Panc1 (cell line): Measurements from ENCODE around the gene UBFD1. TPM values are rescaled to one million over a fixed set of nuclear protein-coding genes. Genes with fewer than 3 reads are reported as not detected.

Experiments
- ATAC-seq: fragments of 200-7000 bp; cut with Tn5 transposase; 2 replicates; pipeline ENCODE4 v1.9.1; 2020; ENCODE audit warnings: mild to moderate bottlenecking, moderate library complexity
- BruUV-seq: library from RNA; stranded (reverse); fragments of 400-500 nt; replicated peaks from 2 replicates; lab custom pipeline; 2021; lab: Mats Ljungman, UMichigan
- CTCF ChIA-PET: fragments of 300-600 bp; sonication (Branson Sonifier 250); formaldehyde crosslinking; loops from one replicate; lab custom pipeline; 2022; ENCODE audit warnings: antibody characterized with exemption; lab: Charles Lee
- POLR2A ChIA-PET: fragments of 300-600 bp; sonication (Branson Sonifier 250); formaldehyde crosslinking; loops from one replicate; lab custom pipeline; 2022; ENCODE audit warnings: antibody characterized with exemption; lab: Charles Lee
- DNase-seq: peaks from one replicate; pipeline ENCODE4 v3.0.0-alpha.2; 2010; ENCODE audit warnings: low read depth, low spot score
- H3K27ac ChIP-seq: 2 replicates; pipeline ENCODE4 v1.5.1; 2011; ENCODE audit warnings: mild to moderate bottlenecking, low read length, inconsistent platforms
- H3K27me3 ChIP-seq: fragments of 200-500 bp; sonication (Bioruptor generic); 2 replicates; pipeline ENCODE4 v1.6.0; 2014; ENCODE audit warnings: low read length, inconsistent platforms; ENCODE audit not compliant: control insufficient read depth, insufficient read depth
- H3K36me3 ChIP-seq: fragments of 200-500 bp; sonication (Bioruptor generic); 2 replicates; pipeline ENCODE4 v1.5.1; 2014; ENCODE audit warnings: inconsistent platforms, mild to moderate bottlenecking, low read length, moderate library complexity; ENCODE audit not compliant: control insufficient read depth, insufficient read depth
- H3K4me1 ChIP-seq: 2 replicates; pipeline ENCODE4 v1.5.1; 2011; ENCODE audit warnings: inconsistent platforms, mild to moderate bottlenecking, low read length, moderate library complexity; ENCODE audit not compliant: control insufficient read depth, insufficient read depth
- H3K4me3 ChIP-seq, 2 experiments: 2 replicates each; pipeline ENCODE4 v1.5.1; 2011 to 2012; ENCODE audit warnings: low read depth in 2 of 2, low read length in 2 of 2, mild to moderate bottlenecking in 2 of 2, inconsistent platforms in 1 of 2, moderate library complexity in 1 of 2
- H3K9me3 ChIP-seq: fragments of 200-500 bp; sonication (Bioruptor generic); 2 replicates; pipeline ENCODE4 v1.5.1; 2014; ENCODE audit warnings: low read depth, mild to moderate bottlenecking, inconsistent platforms, low read length, moderate library complexity; ENCODE audit not compliant: control insufficient read depth, insufficient read depth
- CTCF ChIP-seq: fragments of 450-650 bp; IDR thresholded peaks from 2 replicates; pipeline ENCODE4 v1.5.1; 2017; ENCODE audit warnings: mild to moderate bottlenecking
- POLR2AphosphoS5 ChIP-seq: IDR thresholded peaks from 2 replicates; pipeline ENCODE4 v1.6.1; 2012; ENCODE audit warnings: mild to moderate bottlenecking, low read depth, low read length, moderate library complexity
- REST ChIP-seq, 2 experiments: IDR thresholded peaks; 2 replicates each; pipeline ENCODE4 v1.6.1; 2011 to 2012; ENCODE audit warnings: low read depth in 2 of 2, control low read depth in 1 of 2, low read length in 1 of 2, mild to moderate bottlenecking in 1 of 2, moderate library complexity in 1 of 2; ENCODE audit not compliant: insufficient read depth in 1 of 2
- SIN3A ChIP-seq: IDR thresholded peaks from 2 replicates; pipeline ENCODE4 v1.6.1; 2012; ENCODE audit warnings: low read depth, mild to moderate bottlenecking, low read length, moderate library complexity, borderline replicate concordance; ENCODE audit not compliant: insufficient read depth
- TCF7L2 ChIP-seq: IDR thresholded peaks from 2 replicates; pipeline ENCODE4 v1.6.1; 2011; ENCODE audit warnings: mild to moderate bottlenecking, low read depth, low read length, inconsistent platforms
- in situ Hi-C: cut with HindIII; loops from 2 replicates; pipeline ENCODE4 v1.10.0; 2016; ENCODE audit warnings: low sequenced_read_pairs, low pct_unique_long_range_greater_than_20kb
- intact Hi-C: fragments of 100-400 bp; cut with micrococcal nuclease; formaldehyde crosslinking; loops from one replicate; pipeline ENCODE4 v1.10.0; 2022; ENCODE audit not compliant: unreplicated experiment
- total RNA-seq: library from RNA; stranded (reverse); gene quantifications from one replicate; pipeline ENCODE4 v1.2.1, GENCODE V29; 2021; ENCODE audit not compliant: unreplicated experiment

Gene UBFD1
- total RNA-seq, 1 experiment from 2014 or later = 102 TPM

GRCh38 chr16:23595246-23595950 is 37.9 kb downstream of the UBFD1 start:
- Histone ChIP-seq H3K4me1 (0 out of 2 replicates have a peak, but pooled peaks cover 3% of the 10 kb centered on the region), H3K9me3 (no peaks in the 10 kb centered on the region), H3K27me3 (no peaks in the 10 kb centered on the region), H3K36me3 (peaks cover 7% of the 10 kb centered on the region), H3K4me3 (peak overlapping the region; percentile 92 to 94), H3K27ac (peak overlapping the region; percentile 87)
- ATAC-seq (peak; percentile 34), DNase-seq (no peak)
- intact Hi-C loops = no loop called here
- CTCF ChIA-PET = no interaction called here
- BruUV-seq = TSS peak; percentile 75
- in situ Hi-C loops = no loop called here
- TF ChIP-seq POLR2AphosphoS5 = no peak
- POLR2A ChIA-PET = no interaction called here

GRCh38 chr16:23595951-23596720 is 38.6 kb downstream of the UBFD1 start, which contains the start of gene NDUFAB1:
Gene NDUFAB1, minus strand, starts transcription at chr16:23596316. Its CDS starts 26 bp downstream, at chr16:23596290.
- no TSS peak for BruUV-seq
- ChIA-PET POLR2A (interaction anchor here (0.6 kb wide), 1 partner anchor 59 kb away, joined by 4 read pairs; no protein-coding TSS in a partner anchor), CTCF (interaction anchor here (0.7 to 1.1 kb wide), 4 partner anchors 17 to 39 kb away, joined by 3 to 7 read pairs (median 3); partner anchors contain the start of gene UBFD1)
- peak; percentile 58; the same call in 1 of the 2 replicates for TF ChIP-seq SIN3A
- TF ChIP-seq POLR2AphosphoS5 = peak; percentile 83
- peak; percentile 36; the same call in 1 of the 2 replicates for TF ChIP-seq TCF7L2
- TF ChIP-seq REST (IDR thresholded peaks at IDR 0.05; ENCODE audit: insufficient read depth in 1 of 2, low read depth in 2 of 2, low read length in 1 of 2) = no peak
- peak; percentile 100 for TF ChIP-seq CTCF
- peak within 1 kb of the TSS; percentile 87 for H3K27ac ChIP-seq
- peak; percentile 99 for ATAC-seq
- no peaks in the 10 kb centered on the region for H3K9me3 ChIP-seq
- no peaks in the 10 kb centered on the region for H3K27me3 ChIP-seq
- 0 out of 2 replicates have a peak, but pooled peaks cover 3% of the 10 kb centered on the region for H3K4me1 ChIP-seq
- in situ Hi-C loops (no loop called here), intact Hi-C loops (no loop called here)
- peak within 1 kb of the TSS; percentile 92 to 94 for H3K4me3 ChIP-seq
- DNase-seq = peak; percentile 63
- peaks cover 7% of the 10 kb centered on the region for H3K36me3 ChIP-seq
